Lower leg skin (tissue), 3 donors: ENCODE measurements around the gene SPIN2A.

Experiments
- CTCF ChIP-seq, 3 donors: fragments of 450-650 bp; IDR thresholded peaks; one replicate each; pipeline ENCODE4 v1.5.1; 2016; ENCODE audit warnings: antibody characterized with exemption in 3 of 3, mild to moderate bottlenecking in 3 of 3, moderate library complexity in 2 of 3
- POLR2A ChIP-seq, 2 donors: fragments of 450-650 bp; IDR thresholded peaks; one replicate each; pipeline ENCODE4 v1.6.1; 2016 to 2017; ENCODE audit warnings: antibody characterized with exemption in 2 of 2, mild to moderate bottlenecking in 1 of 2, moderate library complexity in 1 of 2

- TF ChIP-seq CTCF (IDR thresholded peaks at IDR 0.05), result no peak
- TF ChIP-seq POLR2A (IDR thresholded peaks at IDR 0.05), result no peak
Measured at GRCh38 chrX:57133706-57134105, 3.5 kb downstream of the SPIN2A start.
